ENCODE measurements around the gene PRSS27.

- TF ChIP-seq CTCF (IDR thresholded peaks at IDR 0.05; ENCODE audit: extremely low read depth in 1 of 2, insufficient read depth in 1 of 2, low read depth in 1 of 2, low read length in 2 of 2) (no peak), MAX (IDR thresholded peaks at IDR 0.05; ENCODE audit: insufficient read depth, insufficient read length) (no peak), MYC (IDR thresholded peaks at IDR 0.05; ENCODE audit: low read depth, low read length) (no peak), EZH2 (IDR thresholded peaks at IDR 0.05; ENCODE audit: borderline replicate concordance, low read depth, low read length, severe bottlenecking) (no peak), POLR2AphosphoS5 (IDR thresholded peaks at IDR 0.05; ENCODE audit: insufficient read depth, low read depth, low read length) (no peak), JUN (IDR thresholded peaks at IDR 0.05; ENCODE audit: borderline replicate concordance, insufficient read depth, insufficient read length, low read depth) (no peak), GATA2 (IDR thresholded peaks at IDR 0.05; ENCODE audit: insufficient read depth, insufficient read length, low read depth, low read length) (no peak), POLR2A (IDR thresholded peaks at IDR 0.05; ENCODE audit: low read depth, low read length) (no peak), FOS (IDR thresholded peaks at IDR 0.05; ENCODE audit: borderline replicate concordance, insufficient read depth, low read length) (no peak)
These were observed 49.1 kb upstream of the PRSS27 start for GRCh38 chr16:2769100-2769529.

All from endothelial cell of umbilical vein (primary cell).